SK-N-SH (cell line): ENCODE results near the gene EHBP1L1.
"Not testable (repeated sequence)": the region's sequence is repeated elsewhere in the genome, so short reads cannot be mapped to it uniquely, and the experiment has no call there.

Source experiments
- CTCF ChIP-seq: fragments of 200-600 bp; sonication (generic); IDR thresholded peaks from 2 replicates; pipeline ENCODE4 v1.6.1; 2017; ENCODE audit warnings: antibody characterized with exemption, mild to moderate bottlenecking, moderate library complexity
- EP300 ChIP-seq, 2 experiments: IDR thresholded peaks; 2 replicates each; pipeline versions ENCODE4 v1.4.0 to v1.6.1; 2012; ENCODE audit warnings: borderline replicate concordance in 1 of 2, low read depth in 1 of 2, low read length in 1 of 2
- FOXM1 ChIP-seq: IDR thresholded peaks from 2 replicates; pipeline ENCODE4 v1.4.0; 2012; ENCODE audit warnings: low read depth, mild to moderate bottlenecking
- JUND ChIP-seq: IDR thresholded peaks from 2 replicates; pipeline ENCODE4 v1.4.0; 2012
- MEF2A ChIP-seq: IDR thresholded peaks from 2 replicates; pipeline ENCODE4 v1.4.0; 2012; ENCODE audit warnings: low read depth, borderline replicate concordance
- NFIC ChIP-seq: IDR thresholded peaks from 2 replicates; pipeline ENCODE4 v1.4.0; 2012; ENCODE audit warnings: borderline replicate concordance
- YY1 ChIP-seq: IDR thresholded peaks from 2 replicates; pipeline ENCODE4 v1.4.0; 2012; ENCODE audit warnings: low read depth, mild to moderate bottlenecking
- TF ChIP-seq, protein P1 (sequence below): IDR thresholded peaks from 2 replicates; pipeline ENCODE4 v1.4.0; 2012; ENCODE audit warnings: low read depth, borderline replicate concordance

GRCh38 chr11:65564879-65565559 is 10.8 kb upstream of the EHBP1L1 start:
- not testable (repeated sequence) for TF ChIP-seq CTCF; FOXM1; YY1; EP300 (IDR thresholded peaks at IDR 0.05; ENCODE audit: borderline replicate concordance in 1 of 2, low read depth in 1 of 2, low read length in 1 of 2); MEF2A; JUND; NFIC
- TF ChIP-seq, protein P1, sequence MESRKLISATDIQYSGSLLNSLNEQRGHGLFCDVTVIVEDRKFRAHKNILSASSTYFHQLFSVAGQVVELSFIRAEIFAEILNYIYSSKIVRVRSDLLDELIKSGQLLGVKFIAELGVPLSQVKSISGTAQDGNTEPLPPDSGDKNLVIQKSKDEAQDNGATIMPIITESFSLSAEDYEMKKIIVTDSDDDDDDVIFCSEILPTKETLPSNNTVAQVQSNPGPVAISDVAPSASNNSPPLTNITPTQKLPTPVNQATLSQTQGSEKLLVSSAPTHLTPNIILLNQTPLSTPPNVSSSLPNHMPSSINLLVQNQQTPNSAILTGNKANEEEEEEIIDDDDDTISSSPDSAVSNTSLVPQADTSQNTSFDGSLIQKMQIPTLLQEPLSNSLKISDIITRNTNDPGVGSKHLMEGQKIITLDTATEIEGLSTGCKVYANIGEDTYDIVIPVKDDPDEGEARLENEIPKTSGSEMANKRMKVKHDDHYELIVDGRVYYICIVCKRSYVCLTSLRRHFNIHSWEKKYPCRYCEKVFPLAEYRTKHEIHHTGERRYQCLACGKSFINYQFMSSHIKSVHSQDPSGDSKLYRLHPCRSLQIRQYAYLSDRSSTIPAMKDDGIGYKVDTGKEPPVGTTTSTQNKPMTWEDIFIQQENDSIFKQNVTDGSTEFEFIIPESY = not testable (repeated sequence)
